K562 (cell line): ENCODE data around the gene SYF2. TPM values are rescaled to one million over a fixed set of nuclear protein-coding genes. Genes with fewer than 3 reads are reported as not detected.

Source experiments
- ASH1L ChIP-seq: fragments of 450-650 bp; IDR thresholded peaks from 2 replicates; pipeline ENCODE4 v1.6.1; 2018; ENCODE audit warnings: borderline replicate concordance, mild to moderate bottlenecking, low read depth; ENCODE audit not compliant: partially characterized antibody
- ATF4 ChIP-seq: fragments of 450-650 bp; formaldehyde crosslinking; IDR thresholded peaks from 2 replicates; pipeline ENCODE4 v1.4.0; 2022; ENCODE audit warnings: mild to moderate bottlenecking, moderate library complexity
- DEAF1 ChIP-seq: fragments of 450-650 bp; formaldehyde crosslinking; IDR thresholded peaks from 2 replicates; pipeline ENCODE4 v1.4.0; 2020; ENCODE audit warnings: mild to moderate bottlenecking, moderate library complexity
- EHMT2 ChIP-seq: fragments of 450-650 bp; IDR thresholded peaks from 2 replicates; pipeline ENCODE4 v1.6.1; 2018; ENCODE audit warnings: antibody characterized with exemption
- ELK3 ChIP-seq: fragments of 450-650 bp; formaldehyde crosslinking; IDR thresholded peaks from 2 replicates; pipeline ENCODE4 v1.4.0; 2020; ENCODE audit warnings: mild to moderate bottlenecking
- ERF ChIP-seq: fragments of 450-650 bp; formaldehyde crosslinking; IDR thresholded peaks from 2 replicates; pipeline ENCODE4 v1.4.0; 2020; ENCODE audit warnings: mild to moderate bottlenecking, mixed read lengths
- ETV6 ChIP-seq, 3 experiments: fragments of 150-350 bp in 1 of 3; sonication (generic) in 1 of 3; formaldehyde crosslinking in 1 of 3; IDR thresholded peaks; 2 replicates each; pipeline versions ENCODE4 v1.6.1 to v1.8.0; 2014 to 2022; ENCODE audit warnings: borderline replicate concordance in 2 of 3, low read depth in 2 of 3, antibody characterized with exemption in 1 of 3, low read length in 1 of 3, mild to moderate bottlenecking in 1 of 3, missing genetic modification reagents in 1 of 3
- HEY1 ChIP-seq: fragments of 250-450 bp; sonication (Bioruptor Pico); IDR thresholded peaks from 2 replicates; pipeline ENCODE4 v1.5.0; 2020; ENCODE audit warnings: mild to moderate bottlenecking, moderate library complexity, borderline replicate concordance
- HNRNPH1 ChIP-seq: fragments of 200-400 bp; formaldehyde crosslinking; optimal IDR thresholded peaks from 2 replicates; pipeline ENCODE3; 2017; ENCODE audit warnings: low read depth, mild to moderate bottlenecking, low read length, moderate library complexity
- MEF2A ChIP-seq: IDR thresholded peaks from 2 replicates; pipeline ENCODE4 v1.6.1; 2011; ENCODE audit warnings: low read depth, mild to moderate bottlenecking, low read length, moderate library complexity; ENCODE audit not compliant: control insufficient read depth
- MIER1 ChIP-seq: fragments of 450-650 bp; IDR thresholded peaks from 2 replicates; pipeline ENCODE4 v1.6.1; 2016; ENCODE audit warnings: antibody characterized with exemption, mild to moderate bottlenecking, low read depth
- PCBP2 ChIP-seq: fragments of 200-400 bp; formaldehyde crosslinking; IDR thresholded peaks from 2 replicates; pipeline ENCODE4 v1.6.1; 2018; ENCODE audit warnings: low read length, low read depth, mild to moderate bottlenecking, moderate library complexity; ENCODE audit not compliant: poor library complexity, severe bottlenecking
- POLR2A ChIP-seq: fragments of 450-650 bp; conservative IDR thresholded peaks from 2 replicates; pipeline ENCODE4 v1.6.1; 2016
- PPARD ChIP-seq: fragments of 250-450 bp; sonication (Bioruptor Pico); IDR thresholded peaks from 2 replicates; pipeline ENCODE4 v1.8.0; 2022; ENCODE audit warnings: inconsistent platforms, mild to moderate bottlenecking, moderate library complexity
- RFX1 ChIP-seq: fragments of 450-650 bp; IDR thresholded peaks from 2 replicates; pipeline ENCODE4 v1.6.1; 2016; ENCODE audit warnings: mild to moderate bottlenecking, moderate library complexity
- STAG1 ChIP-seq: sonication (generic); formaldehyde crosslinking; IDR thresholded peaks from 2 replicates; pipeline ENCODE4 v1.5.0; 2020; ENCODE audit warnings: missing genetic modification reagents, borderline replicate concordance
- TCF7 ChIP-seq: sonication (generic); IDR thresholded peaks from 2 replicates; pipeline ENCODE4 v1.6.1; 2016; ENCODE audit warnings: antibody characterized with exemption, borderline replicate concordance
- ZBTB49 ChIP-seq: sonication (generic); formaldehyde crosslinking; IDR thresholded peaks from 2 replicates; pipeline ENCODE4 v1.8.0; 2022; ENCODE audit warnings: missing genetic modification reagents, mild to moderate bottlenecking, borderline replicate concordance
- ZNF212 ChIP-seq: fragments of 450-650 bp; formaldehyde crosslinking; IDR thresholded peaks from 2 replicates; pipeline ENCODE4 v1.4.0; 2020; ENCODE audit warnings: mild to moderate bottlenecking
- ZNF282 ChIP-seq: sonication (generic); formaldehyde crosslinking; IDR thresholded peaks from 2 replicates; pipeline ENCODE4 v1.8.1; 2023; ENCODE audit warnings: missing genetic modification reagents
- ZNF584 ChIP-seq: fragments of 200-800 bp; sonication (Bioruptor generic); IDR thresholded peaks from 2 replicates; pipeline ENCODE4 v1.6.1; 2016; ENCODE audit warnings: low read depth, mild to moderate bottlenecking, missing genetic modification characterization, missing compliant biosample characterization
- ZNF77 ChIP-seq: fragments of 250-450 bp; sonication (Bioruptor Pico); IDR thresholded peaks from 2 replicates; pipeline ENCODE4 v1.5.0; 2020
- polyA plus RNA-seq, 8 experiments: library from polyadenylated mRNA; depleted of rRNA in 4 of 8; stranded (reverse) in 5 of 8; unstranded in 3 of 8; fragments of >200 nt; fragmentation: Nextera tagmentation in 2 of 8; fragmentation: Illumina TruSeq in 1 of 8; extraction: Ambion mirVana in 2 of 8; extraction: Trizol in 1 of 8; gene quantifications; 2 replicates each; pipeline versions ENCODE4 v1.2.1 to v1.2.3, GENCODE V29; 2011 to 2014; ENCODE audit warnings: inconsistent platforms in 1 of 8, missing spikeins in 1 of 8
- total RNA-seq, 7 experiments: library from RNA; depleted of rRNA in 6 of 7; stranded (reverse); fragments of >200 nt in 6 of 7; fragmentation: Illumina TruSeq in 2 of 7; extraction: Trizol in 2 of 7; gene quantifications; 2 replicates each; pipeline versions ENCODE4 v1.2.1 to v1.2.3, GENCODE V29; 2011 to 2021; ENCODE audit warnings: low replicate concordance in 1 of 7

SYF2 gene
- total and polyA plus RNA-seq, 9 of the 15 experiments (the other 6 are each of a cell fraction or from before 2014, with no cell fraction given): 20.9 to 69.0 (median 43.2) TPM

- TF ChIP-seq DEAF1 (no peak), ZNF212 (CRISPR knock-in tag) (no peak), HNRNPH1 (no peak), ETV6 (IDR thresholded peaks at IDR 0.05; ENCODE audit: borderline replicate concordance in 1 of 2, low read depth in 2 of 2, low read length in 1 of 2) (no peak; a peak in 1 of 4 replicates), ETV6 (CRISPR knock-in tag; IDR thresholded peaks at IDR 0.05; ENCODE audit: borderline replicate concordance) (no peak), ATF4 (CRISPR knock-in tag) (no peak), STAG1 (no peak), PCBP2 (no peak), ZBTB49 (no peak), TCF7 (no peak), POLR2A (peak; percentile 74), ERF (CRISPR knock-in tag) (0 out of 2 replicates have a peak, but pooled peaks have one; percentile 49), HEY1 (0 out of 2 replicates have a peak, but pooled peaks have one; percentile 68), MEF2A (no peak), ZNF77 (no peak), PPARD (CRISPR knock-in tag) (no peak), ZNF282 (no peak), ELK3 (CRISPR knock-in tag) (0 out of 2 replicates have a peak, but pooled peaks have one; percentile 16), RFX1 (no peak), ZNF584 (CRISPR knock-in tag) (peak; percentile 83), EHMT2 (peak; percentile 76), ASH1L (no peak), MIER1 (peak; percentile 12)
Measured at GRCh38 chr1:25232866-25233784, 823 bp upstream of the SYF2 start (continued).
